Measurements from ENCODE around the gene LYPLAL1.

GRCh38 chr1:219185486-219186117 lies 11.9 kb downstream of the LYPLAL1 start:
- TF ChIP-seq CTCF (IDR thresholded peaks at IDR 0.05) (no peak), POLR2A (IDR thresholded peaks at IDR 0.05) (no peak)
